ENCODE results near the gene LMBR1. TPM values are rescaled to one million over a fixed set of nuclear protein-coding genes. Genes with fewer than 3 reads are reported as not detected.
A peak's percentile ranks its signal among the peaks of the same experiment; 100 is the strongest.

The LMBR1 gene
- total RNA-seq, 2 donors from 2014 or later: 38.7 to 48.0 TPM

DNA sequence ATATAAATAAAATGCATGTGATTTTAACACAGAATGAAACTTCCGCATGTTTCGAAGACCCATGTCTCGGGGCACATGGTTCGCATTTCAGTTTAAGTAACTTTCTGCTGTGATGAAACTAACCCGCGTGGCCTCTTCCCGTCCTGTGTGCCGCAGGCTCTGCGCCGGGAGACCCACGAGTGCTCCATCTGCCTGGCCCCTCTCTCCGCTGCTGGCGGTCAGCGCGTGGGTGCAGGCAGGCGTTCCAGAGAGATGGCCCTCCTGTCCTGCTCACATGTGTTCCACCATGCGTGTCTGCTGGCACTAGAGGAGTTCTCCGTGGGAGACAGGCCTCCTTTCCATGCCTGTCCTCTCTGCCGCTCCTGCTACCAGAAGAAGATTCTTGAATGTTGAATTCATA lies 216.7 kb downstream of the LMBR1 start:
- H3K27ac Mint-ChIP-seq: no peak overlapping the region

DNA sequence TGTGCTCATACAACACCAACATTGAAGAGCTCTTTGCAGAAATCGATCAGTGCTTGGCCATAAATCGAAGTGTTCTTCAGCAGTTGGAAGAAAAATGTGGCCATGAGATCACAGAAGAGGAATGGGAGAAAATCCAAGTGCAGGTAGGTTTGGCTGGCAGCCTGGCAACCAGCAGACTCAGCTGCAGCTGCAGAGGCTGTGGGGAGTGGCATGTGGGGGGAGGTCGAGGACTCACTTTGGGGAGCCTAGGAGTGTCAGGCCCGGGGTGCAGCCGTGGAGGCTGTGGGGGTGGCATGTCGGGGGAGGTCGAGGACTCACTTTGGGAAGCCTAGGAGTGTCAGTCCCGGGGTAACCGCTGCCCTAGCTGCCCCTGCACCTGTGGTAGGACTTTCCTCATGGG lies 217.3 kb downstream of the LMBR1 start:
- Mint-ChIP-seq H3K9me3 (no peaks in the 10 kb centered on the region), H3K27ac (no peak overlapping the region), H3K4me3 (no peak overlapping the region)

More for the DNA sequence above, 216.7 kb downstream of the LMBR1 start:
- Mint-ChIP-seq H3K9me3 (no peaks in the 10 kb centered on the region), H3K4me3 (no peak overlapping the region), H3K27me3 (no peaks in the 10 kb centered on the region), H3K36me3 (ENCODE audit: low read depth) (peaks cover 48% of the 10 kb centered on the region), H3K4me1 (no peaks in the 10 kb centered on the region)
- ATAC-seq (replicated peaks): no peak

DNA sequence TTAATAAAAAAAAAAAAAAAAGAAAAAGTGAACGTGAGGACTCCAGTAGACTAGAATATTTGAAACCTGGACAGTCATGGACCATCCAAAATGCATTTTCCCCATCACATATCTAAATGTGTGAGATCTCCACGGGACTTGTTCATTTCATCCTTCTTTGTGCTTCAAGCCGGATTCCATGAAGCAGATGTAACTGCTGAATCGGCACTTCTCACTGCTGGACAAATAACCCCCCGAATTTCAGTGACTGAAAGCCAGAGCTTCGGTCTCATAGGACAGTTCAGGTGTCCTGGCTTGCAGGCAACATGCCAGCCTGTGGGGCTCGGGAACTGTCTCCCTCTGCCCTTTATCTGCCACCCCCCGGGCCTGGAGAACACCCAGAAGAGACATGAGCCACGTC lies 219.1 kb downstream of the LMBR1 start:
- ATAC-seq (replicated peaks): no peak
- Mint-ChIP-seq H3K4me3 (no peak overlapping the region), H3K27me3 (no peaks in the 10 kb centered on the region), H3K9me3 (no peaks in the 10 kb centered on the region), H3K36me3 (ENCODE audit: low read depth) (peaks cover 24% of the 10 kb centered on the region), H3K4me1 (no peaks in the 10 kb centered on the region), H3K27ac (no peak overlapping the region)

More for the DNA sequence above, 217.3 kb downstream of the LMBR1 start:
- Mint-ChIP-seq H3K36me3 (ENCODE audit: low read depth) (peaks cover 42% of the 10 kb centered on the region), H3K4me1 (no peaks in the 10 kb centered on the region), H3K27me3 (no peaks in the 10 kb centered on the region)
- no peak for ATAC-seq (replicated peaks)

DNA sequence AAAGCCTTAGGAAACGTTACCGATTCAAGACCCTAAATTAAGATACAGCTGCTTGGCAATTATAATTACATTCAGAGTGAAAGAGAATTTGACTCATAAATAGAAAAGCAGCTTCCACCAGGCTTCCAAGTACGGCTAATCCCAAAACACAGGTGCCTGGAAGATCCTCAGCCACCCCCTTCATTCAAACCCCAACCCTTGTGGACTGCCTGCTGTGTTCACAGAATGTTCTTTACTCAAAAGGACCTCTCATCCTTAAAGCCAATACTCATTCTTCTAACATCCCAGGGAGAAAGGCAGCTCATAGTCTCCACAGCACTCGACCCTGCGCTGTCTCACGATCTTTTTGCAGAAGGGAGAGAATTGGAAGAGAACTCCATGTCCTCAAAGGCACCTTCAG lies 219.5 kb downstream of the LMBR1 start:
- Mint-ChIP-seq H3K4me3 (no peak overlapping the region), H3K27me3 (no peaks in the 10 kb centered on the region), H3K36me3 (ENCODE audit: low read depth) (peaks cover 20% of the 10 kb centered on the region), H3K27ac (no peak overlapping the region), H3K4me1 (no peaks in the 10 kb centered on the region), H3K9me3 (no peaks in the 10 kb centered on the region)
- no peak for ATAC-seq (replicated peaks)

DNA sequence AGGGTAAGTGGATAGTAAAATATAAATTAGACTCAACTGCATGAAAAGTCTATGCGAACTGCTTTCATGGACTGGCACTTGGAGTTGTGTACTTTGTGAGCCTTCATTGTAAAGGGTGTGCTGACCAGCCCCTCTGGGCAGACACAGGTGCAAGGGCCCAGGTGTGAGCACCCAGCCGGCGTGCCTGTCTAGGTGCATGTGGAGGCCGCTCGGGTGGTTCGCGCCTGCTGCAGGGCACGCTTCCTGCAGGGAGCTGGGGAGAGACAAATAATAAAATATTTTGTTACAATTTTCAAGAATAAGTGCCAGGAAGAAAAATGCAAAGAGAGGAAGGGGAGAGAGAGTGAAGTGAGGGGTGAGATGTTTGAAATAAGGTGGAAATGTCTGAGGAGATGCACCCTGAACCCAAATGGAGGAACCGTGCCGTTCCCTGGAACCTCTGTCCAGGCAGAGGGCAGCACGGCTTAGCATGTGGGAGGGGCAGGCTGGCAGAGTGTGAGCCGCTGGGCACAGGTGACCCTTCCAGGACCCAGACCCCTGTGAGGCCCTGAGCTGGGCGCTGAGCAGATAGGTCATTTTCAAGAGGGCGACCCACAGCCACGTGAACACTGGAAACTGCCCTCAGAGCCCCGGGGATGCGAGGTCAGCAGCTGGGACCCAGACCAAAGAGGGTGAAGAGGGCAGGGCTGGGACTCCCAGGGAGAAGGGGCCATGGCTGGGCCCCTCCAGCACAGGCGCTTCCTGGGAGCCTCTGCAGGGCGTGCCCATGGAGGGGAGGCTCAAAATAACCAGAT lies 223.8 kb downstream of the LMBR1 start:
- H3K4me3 Mint-ChIP-seq: no peak overlapping the region
- ATAC-seq (replicated peaks): no peak
- no peaks in the 10 kb centered on the region for H3K36me3 Mint-ChIP-seq (ENCODE audit: low read depth)
- H3K4me1 Mint-ChIP-seq: no peaks in the 10 kb centered on the region
- H3K27me3 Mint-ChIP-seq: no peaks in the 10 kb centered on the region
- no peaks in the 10 kb centered on the region for H3K9me3 Mint-ChIP-seq
- H3K27ac Mint-ChIP-seq: no peak overlapping the region

DNA sequence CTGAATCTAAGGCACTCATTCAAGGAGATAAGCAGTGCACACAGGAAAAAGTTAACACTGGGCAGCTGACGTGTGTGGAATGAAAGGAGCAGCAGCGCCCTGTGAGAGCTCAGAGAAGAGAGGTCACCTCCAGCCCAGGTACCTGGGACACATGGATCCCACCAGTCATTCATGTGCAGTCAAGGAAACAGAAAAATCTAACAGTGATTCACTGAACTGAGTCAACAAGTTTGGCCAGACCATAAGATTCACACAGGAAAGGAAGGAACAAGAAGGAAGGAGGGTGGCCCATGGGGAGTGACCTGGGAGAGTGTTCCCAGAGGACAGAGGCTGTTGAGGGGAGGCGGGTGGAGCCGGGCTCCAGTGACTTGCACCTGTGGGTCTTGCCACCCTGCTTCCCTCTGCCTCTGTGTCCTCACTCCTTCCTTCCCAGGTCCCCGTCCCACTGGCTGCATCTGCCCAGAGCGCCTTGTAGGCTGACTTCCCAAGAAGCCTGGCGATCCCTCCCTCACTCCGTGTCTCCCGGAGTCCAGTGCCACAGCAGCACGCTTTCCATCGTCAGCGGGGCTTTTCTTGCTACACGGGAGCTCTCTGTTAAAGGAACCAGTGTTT lies 224.7 kb downstream of the LMBR1 start:
- no peak for ATAC-seq (replicated peaks)
- no peaks in the 10 kb centered on the region for H3K4me1 Mint-ChIP-seq
- no peaks in the 10 kb centered on the region for H3K36me3 Mint-ChIP-seq (ENCODE audit: low read depth)
- H3K4me3 Mint-ChIP-seq: no peak overlapping the region
- no peaks in the 10 kb centered on the region for H3K9me3 Mint-ChIP-seq
- no peaks in the 10 kb centered on the region for H3K27me3 Mint-ChIP-seq
- peak overlapping the region; percentile 15 for H3K27ac Mint-ChIP-seq

DNA sequence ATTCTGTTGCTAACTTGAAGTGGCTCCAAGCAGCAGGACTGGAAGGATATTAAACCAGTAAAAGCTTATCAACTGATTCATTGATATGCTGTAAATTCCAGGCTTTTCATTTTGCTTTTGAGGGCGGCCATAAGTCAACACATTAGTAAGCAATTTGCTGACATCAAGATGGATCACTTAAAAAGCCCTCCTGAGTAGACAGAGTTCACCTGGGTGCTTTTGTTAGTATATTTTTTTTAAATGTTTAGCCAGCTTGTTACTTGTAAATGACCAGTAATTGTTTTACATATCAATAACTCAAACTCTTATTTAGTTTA lies 225.9 kb downstream of the LMBR1 start:
- no peak overlapping the region for H3K4me3 Mint-ChIP-seq
- no peaks in the 10 kb centered on the region for H3K4me1 Mint-ChIP-seq
- no peaks in the 10 kb centered on the region for H3K9me3 Mint-ChIP-seq
- H3K27ac Mint-ChIP-seq: no peak overlapping the region
- H3K36me3 Mint-ChIP-seq (ENCODE audit: low read depth): no peaks in the 10 kb centered on the region
- no peak for ATAC-seq (replicated peaks)
- no peaks in the 10 kb centered on the region for H3K27me3 Mint-ChIP-seq

DNA sequence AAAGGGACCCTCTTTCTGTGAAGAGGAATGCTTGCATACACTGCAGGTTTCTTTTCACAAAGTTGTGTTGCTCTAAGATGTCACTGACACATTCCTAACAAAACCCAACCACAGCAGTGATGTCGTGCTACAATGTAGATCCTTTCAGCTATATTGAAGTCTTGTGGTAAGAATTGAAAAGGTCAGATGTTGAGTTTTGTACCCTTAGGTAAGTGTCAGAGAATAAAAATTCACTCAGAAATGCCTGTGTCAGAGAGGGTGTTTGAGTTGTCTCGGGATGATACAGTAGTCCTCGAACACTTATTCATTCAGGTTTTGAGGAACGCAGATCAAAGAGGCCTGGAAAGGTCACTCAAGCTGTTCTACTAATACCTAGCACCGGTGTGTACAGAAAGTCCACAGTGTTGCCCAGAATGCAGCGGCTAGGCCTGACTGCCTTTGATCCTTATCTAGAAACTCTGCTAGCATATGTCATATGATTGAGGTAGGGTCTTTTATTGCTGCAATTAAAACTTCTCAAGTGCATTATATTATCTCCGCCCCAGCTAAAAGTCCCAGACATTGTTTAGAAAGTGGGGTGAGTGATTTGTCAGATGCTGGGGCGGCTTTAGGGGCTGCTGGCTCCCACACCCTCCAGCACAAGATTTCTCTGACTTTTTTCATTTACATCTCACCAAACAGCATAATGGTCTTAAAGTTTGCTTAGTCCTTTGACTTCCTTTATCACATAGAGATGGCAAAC lies 226.4 kb downstream of the LMBR1 start:
- Mint-ChIP-seq H3K9me3 (no peaks in the 10 kb centered on the region), H3K27me3 (no peaks in the 10 kb centered on the region), H3K27ac (no peak overlapping the region), H3K36me3 (ENCODE audit: low read depth) (no peaks in the 10 kb centered on the region), H3K4me3 (no peak overlapping the region), H3K4me1 (no peaks in the 10 kb centered on the region)
- ATAC-seq (replicated peaks): peak; percentile 19

DNA sequence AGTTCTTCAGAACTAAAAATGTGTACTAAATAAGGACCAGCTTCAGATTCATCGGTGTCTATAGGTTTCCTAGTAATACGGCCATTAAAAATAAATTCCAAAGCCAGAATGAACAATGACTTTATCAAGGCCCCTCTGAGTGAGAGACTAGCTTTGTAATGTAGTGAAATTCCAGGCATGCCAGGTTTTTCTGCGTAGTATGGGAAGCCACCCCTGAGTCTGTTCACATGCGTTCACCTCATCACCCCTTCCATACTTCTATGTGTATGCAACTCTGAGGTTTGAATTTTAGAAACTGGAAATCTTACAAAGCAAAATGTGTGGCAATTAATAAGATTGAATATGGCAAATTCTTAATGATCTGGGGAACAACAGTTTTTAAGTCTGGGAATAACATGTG lies 227.9 kb downstream of the LMBR1 start:
- no peak for ATAC-seq (replicated peaks)
- H3K27me3 Mint-ChIP-seq: no peaks in the 10 kb centered on the region
- H3K4me1 Mint-ChIP-seq: no peaks in the 10 kb centered on the region
- no peak overlapping the region for H3K4me3 Mint-ChIP-seq
- H3K9me3 Mint-ChIP-seq: no peaks in the 10 kb centered on the region
- H3K27ac Mint-ChIP-seq: no peak overlapping the region
- H3K36me3 Mint-ChIP-seq (ENCODE audit: low read depth): no peaks in the 10 kb centered on the region

DNA sequence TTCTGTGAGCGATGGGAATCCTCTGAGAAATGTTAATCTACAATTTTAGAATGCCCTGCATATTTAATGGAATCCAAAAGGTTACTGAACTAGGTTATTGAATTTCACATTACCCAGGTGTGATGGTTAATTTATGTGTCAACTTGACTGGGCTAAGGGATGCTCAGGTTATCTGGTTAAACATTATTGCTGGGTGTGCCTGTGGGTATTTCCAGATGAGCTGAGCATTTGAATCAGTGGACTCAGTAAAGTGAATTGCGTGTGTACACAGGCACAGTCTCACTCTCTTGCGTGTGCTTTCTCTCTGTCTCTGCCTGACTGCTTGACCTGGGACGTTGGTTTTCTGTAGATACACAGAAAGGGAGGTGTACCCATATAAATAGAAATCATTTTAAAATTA lies 230.7 kb downstream of the LMBR1 start:
- no peak for ATAC-seq (replicated peaks)
- Mint-ChIP-seq H3K36me3 (ENCODE audit: low read depth) (no peaks in the 10 kb centered on the region), H3K27ac (no peak overlapping the region)

DNA sequence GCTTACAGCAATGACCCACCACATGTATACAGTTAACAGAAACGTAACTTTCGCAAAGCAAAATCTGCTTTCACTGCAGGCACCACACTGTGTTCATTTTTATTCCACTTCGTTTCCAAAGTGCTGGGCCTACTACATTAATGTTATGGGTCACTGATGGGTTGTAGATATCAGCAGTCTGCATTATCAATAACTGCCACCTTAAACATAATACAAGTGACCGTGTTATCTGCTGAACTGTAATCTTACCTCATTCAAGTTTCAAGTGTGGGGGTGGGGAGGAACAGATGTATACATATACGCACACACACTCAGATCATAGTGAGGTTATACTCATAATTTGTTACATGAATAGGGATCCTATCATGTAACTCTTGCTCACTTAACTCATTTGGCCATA lies 231.3 kb downstream of the LMBR1 start:
- ATAC-seq (replicated peaks): no peak
- H3K36me3 Mint-ChIP-seq (ENCODE audit: low read depth): no peaks in the 10 kb centered on the region
- no peak overlapping the region for H3K4me3 Mint-ChIP-seq
- H3K27me3 Mint-ChIP-seq: peaks cover 7% of the 10 kb centered on the region
- no peaks in the 10 kb centered on the region for H3K9me3 Mint-ChIP-seq
- no peak overlapping the region for H3K27ac Mint-ChIP-seq
- H3K4me1 Mint-ChIP-seq: no peaks in the 10 kb centered on the region

More for the DNA sequence above, 230.7 kb downstream of the LMBR1 start:
- Mint-ChIP-seq H3K4me1 (no peaks in the 10 kb centered on the region), H3K27me3 (peaks cover 7% of the 10 kb centered on the region), H3K9me3 (no peaks in the 10 kb centered on the region), H3K4me3 (no peak overlapping the region)

DNA sequence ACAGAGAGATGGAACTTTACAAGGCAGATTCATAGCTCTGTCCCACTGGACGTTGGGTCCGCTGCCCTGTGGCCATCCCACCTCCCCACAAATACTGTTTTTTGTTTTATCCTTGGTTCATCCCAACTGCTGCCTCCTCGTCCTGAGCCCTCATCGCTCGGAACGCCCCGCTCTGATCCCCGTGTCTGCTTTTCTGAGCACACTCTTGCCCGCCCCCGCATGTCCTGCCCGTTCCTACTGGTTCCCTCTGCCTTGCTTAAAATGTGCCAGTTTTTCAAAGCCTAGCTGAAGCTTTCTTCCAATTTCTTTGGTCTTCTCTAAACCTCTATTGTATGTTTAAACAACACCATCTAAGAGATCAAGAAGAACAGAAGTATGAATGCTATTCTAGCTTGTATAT lies 233.0 kb downstream of the LMBR1 start:
- Mint-ChIP-seq H3K9me3 (no peaks in the 10 kb centered on the region), H3K27ac (no peak overlapping the region), H3K4me1 (no peaks in the 10 kb centered on the region), H3K36me3 (ENCODE audit: low read depth) (no peaks in the 10 kb centered on the region), H3K4me3 (no peak overlapping the region), H3K27me3 (peaks cover 7% of the 10 kb centered on the region)
- ATAC-seq (replicated peaks): no peak

DNA sequence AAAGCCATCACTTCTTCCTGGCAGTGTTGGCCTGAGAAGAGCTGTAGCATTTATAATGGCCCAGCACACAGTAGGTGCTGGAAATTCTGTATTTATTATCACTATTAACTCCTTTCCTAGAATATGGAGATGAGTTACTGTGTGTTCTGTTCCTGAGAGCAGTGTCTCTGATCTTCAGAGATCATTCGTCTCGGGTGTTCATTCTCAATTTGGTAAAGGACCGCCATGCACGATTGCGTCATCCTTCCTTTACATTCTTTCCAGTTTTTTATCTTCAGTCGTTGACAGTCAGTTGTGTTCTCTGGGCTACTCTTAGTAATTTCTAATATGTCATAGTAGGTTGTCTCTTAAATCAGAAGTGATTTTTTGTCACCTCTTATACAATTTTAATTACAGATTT lies 233.8 kb downstream of the LMBR1 start:
- Mint-ChIP-seq H3K36me3 (ENCODE audit: low read depth) (no peaks in the 10 kb centered on the region), H3K27ac (no peak overlapping the region), H3K9me3 (no peaks in the 10 kb centered on the region), H3K4me1 (no peaks in the 10 kb centered on the region), H3K27me3 (peaks cover 7% of the 10 kb centered on the region), H3K4me3 (no peak overlapping the region)
- no peak for ATAC-seq (replicated peaks)

DNA sequence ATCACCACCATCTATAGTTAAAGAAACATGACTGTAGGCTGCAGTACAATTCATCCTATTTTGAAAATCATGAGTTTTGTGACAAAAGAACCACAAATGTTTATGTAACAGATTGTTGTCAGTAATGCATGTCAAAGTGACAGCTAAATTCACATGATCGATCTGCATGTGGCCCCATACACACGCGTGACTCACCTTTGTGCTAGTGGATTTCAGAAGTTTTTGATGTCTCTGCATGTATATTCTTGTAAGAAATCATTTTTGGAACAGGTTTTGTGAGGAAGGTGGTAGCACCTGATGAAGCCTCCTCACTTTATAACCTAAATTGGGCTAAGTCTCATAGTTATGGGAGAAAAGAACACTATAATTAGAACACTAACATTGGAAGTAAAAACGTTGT lies 235.3 kb downstream of the LMBR1 start:
- no peak for ATAC-seq (replicated peaks)
- Mint-ChIP-seq H3K4me3 (no peak overlapping the region), H3K4me1 (no peaks in the 10 kb centered on the region), H3K36me3 (ENCODE audit: low read depth) (no peaks in the 10 kb centered on the region), H3K9me3 (no peaks in the 10 kb centered on the region), H3K27ac (no peak overlapping the region), H3K27me3 (peaks cover 11% of the 10 kb centered on the region)

DNA sequence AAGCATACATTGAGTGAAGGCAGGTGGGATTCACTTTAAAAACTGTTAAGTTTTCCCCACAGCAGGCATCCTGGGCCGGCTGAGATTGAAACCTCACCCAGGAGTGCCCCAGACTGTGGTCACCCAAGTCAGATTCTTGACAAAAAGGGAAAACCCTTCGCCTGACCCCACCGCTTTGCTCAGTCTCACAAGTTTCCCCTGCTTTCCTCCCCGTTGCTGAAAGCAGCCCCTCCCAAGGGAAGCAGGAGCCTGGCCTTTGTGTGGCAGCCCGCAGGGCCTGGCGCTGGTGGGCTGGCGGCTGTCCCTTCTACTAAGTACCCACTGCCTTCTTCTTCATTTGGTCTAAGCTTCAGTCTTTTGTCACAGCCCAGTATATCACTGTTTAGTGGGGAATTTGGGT lies 236.4 kb downstream of the LMBR1 start:
- no peaks in the 10 kb centered on the region for H3K36me3 Mint-ChIP-seq (ENCODE audit: low read depth)
- H3K27me3 Mint-ChIP-seq: peaks cover 18% of the 10 kb centered on the region
- no peak for ATAC-seq (replicated peaks)

More for the DNA sequence above, 236.4 kb downstream of the LMBR1 start:
- Mint-ChIP-seq H3K9me3 (no peaks in the 10 kb centered on the region), H3K4me3 (no peak overlapping the region), H3K27ac (no peak overlapping the region), H3K4me1 (no peaks in the 10 kb centered on the region)
